HG03066 (cell line): Measurements from ENCODE around the gene POLR1E.
"Not testable (repeated sequence)": the region's sequence is repeated elsewhere in the genome, so short reads cannot be mapped to it uniquely, and the experiment has no call there.

Experiments
- ATAC-seq: cut with Tn5 transposase; IDR thresholded peaks from one replicate; pipeline ENCODE4 v1.9.1; 2021; ENCODE audit warnings: low read depth; ENCODE audit not compliant: unreplicated experiment

The POLR1E gene

DNA sequence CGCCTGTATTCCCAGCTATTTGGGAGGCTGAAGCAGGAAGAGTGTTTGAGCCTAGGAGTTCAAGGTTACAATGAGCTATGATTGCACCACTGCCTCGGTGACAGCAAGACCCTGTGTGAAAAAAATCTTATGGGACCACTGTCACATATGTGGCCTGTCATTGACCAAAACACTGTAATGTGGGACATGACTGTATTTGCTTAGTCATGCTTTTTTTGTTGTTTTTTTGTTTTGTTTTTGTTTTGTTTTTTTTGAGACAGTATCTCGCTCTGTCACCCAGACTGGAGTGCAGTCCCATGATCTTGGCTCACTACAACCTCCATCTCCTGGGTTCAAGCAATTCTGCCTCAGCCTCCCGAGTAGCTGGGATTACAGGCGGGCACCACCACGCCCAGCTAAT lies 13.5 kb downstream of the POLR1E start:
- ATAC-seq: no peak

DNA sequence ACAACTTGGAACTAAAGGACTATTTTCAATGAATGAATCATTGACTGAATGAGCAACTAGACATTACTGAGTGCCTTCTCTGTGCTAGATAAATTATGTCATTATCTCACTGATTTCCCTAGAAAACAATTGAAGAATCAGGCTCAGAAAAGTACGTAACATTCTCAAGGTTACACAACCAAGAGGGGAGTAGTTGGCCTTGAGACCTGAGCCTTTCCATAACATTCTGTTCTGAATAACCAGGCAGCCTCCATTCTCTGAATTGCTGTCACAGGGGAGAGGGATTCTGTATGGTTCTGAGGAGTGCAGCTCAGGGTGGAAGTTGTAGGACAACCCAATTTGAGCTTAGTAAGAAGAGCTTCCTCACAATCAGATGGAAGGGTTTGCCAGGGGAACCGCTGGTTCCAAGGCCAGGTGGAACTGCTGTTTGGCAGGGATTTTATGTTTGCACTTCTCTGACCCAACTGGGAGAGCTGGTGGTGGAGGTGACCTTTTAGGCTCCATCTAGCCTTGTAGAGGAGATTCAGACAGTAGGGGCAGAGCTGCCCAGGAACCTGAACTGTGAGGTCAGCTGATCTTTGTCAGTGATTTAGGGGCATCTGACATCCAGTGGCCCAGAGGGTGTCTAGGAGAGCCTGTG lies 16.3 kb downstream of the POLR1E start:
- no peak for ATAC-seq

- no peak for ATAC-seq
Observed at GRCh38 chr9:37503736-37504135, 18.0 kb downstream of the POLR1E start.

- ATAC-seq: no peak
Observed at GRCh38 chr9:37504605-37505004, 18.9 kb downstream of the POLR1E start.

GRCh38 chr9:37507566-37508134 lies 21.9 kb downstream of the POLR1E start:
- ATAC-seq: no peak

GRCh38 chr9:37508135-37508833 lies 22.5 kb downstream of the POLR1E start:
- ATAC-seq: no peak

DNA sequence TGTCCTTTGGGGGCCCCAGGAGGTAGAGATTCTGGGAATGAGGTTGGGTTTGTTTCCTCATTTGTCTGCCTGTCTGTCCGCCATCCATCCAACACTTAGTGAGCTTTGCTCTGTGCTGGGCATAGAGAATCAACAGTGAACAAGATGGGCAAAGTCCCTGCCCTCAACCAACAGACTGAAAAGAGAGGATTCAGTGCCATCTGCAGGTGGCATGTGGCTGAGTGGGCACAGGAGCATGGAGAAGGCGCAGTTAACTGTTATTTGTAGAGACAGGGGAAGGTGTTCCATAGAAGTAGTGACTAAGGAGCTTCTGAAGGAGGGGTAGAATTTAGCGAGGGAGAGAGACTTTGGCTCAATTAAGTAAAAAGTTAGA lies 23.1 kb downstream of the POLR1E start:
- ATAC-seq: no peak

GRCh38 chr9:37509536-37509935 lies 23.8 kb downstream of the POLR1E start:
- no peak for ATAC-seq

DNA sequence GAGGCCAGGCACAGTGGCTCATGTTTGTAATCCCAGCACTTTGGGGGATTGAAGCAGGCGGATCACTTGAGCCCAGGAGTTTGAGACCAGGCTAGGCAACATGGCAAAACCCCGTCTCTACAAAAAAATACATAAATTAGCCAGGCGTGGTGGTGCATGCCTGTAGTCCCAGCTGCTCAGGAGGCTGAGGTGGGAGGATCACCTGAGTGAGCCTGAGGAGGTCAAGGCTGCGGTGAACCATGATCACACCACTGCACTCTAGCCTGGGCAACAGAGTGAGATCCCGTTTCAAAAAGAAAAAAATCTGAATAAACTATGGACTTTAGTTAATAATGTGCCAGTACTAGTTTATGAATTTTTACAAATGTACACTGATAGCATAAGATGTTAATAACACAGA lies 24.3 kb downstream of the POLR1E start:
- ATAC-seq: not testable (repeated sequence)

DNA sequence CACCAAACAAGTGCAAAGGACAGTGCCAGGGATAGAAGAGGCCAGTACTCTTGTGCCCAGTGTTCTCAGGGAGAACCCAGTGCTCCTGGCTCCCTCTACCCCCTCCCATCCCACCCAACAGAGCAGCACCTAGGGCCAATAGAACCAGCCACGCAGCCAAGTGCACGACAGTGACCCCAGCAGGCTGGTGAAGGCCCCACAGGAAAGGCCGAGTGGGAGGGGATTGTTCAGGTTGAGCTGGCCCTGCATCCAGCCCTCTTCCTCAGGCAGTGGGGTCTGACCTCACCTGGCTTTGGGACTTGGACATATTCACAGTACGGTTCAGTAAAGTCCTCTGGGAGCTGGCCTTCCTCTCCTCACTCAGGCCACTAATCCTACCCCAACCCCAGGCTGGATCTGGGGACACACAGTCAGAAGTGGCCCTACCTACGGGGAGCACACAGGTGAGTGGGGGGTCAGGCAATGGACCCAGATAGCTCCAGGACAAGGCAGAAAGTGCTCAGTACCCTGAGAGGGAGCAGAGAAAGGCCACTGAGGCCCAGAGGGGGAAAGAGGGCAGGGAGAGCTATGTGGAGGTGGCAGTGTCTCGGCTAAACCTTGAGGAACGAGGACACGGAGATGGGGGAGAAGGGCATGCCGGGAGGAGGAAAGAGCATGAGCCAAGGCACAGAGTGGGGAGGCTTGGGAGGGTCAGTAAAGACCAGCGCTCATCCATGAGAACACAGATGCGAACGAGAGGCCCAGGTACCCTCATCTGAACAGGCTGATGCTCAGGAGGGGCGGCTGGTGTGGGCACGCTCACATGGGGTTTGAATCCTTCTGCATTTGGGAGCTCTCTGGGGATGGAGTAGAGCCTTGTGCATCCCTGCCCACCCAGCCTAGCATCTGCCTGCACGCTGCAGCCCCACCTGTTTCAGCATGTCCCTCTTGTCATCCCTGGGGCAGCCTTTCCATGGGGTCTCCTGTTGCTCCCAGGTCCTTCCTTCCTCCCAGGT lies 25.6 kb downstream of the POLR1E start:
- no peak for ATAC-seq

- no peak for ATAC-seq
Observed at GRCh38 chr9:37512437-37512836, 26.7 kb downstream of the POLR1E start.

DNA sequence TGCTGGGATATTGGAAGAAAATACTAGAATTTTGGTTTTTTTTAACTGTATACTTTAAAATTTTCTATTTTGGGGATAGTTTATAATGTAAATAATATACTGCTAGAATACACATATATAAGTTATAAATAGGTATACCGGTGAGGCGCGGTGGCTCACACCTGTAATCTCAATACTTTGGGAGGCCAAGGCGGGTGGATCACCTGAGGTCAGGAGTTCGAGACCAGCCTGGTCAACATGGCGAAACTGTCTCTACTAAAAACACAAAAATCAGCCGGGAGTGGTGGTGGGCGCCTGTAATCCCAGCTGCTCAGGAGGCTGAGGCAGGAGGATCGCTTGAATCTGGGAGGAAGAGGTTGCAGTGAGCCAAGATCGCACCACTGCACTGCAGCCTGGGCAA lies 28.7 kb downstream of the POLR1E start:
- ATAC-seq: not testable (repeated sequence)

DNA sequence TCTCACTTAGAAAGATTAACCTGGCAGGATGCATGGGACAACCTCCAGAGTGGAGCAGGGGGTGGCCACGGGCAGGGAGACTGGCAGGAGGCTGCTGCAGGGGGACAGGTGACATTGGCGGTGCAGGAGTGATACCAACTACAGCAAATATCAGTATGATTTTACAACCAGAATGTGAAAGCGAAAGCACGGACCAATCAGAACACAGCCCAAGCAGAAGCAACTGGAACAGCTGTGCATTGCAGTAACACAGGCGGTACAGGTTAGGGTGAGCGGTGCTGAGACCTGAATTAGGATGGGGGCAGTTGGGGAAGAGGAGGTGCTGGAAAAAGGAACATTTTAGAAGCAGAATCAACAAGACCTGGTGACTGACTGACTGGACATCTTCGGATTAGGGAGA lies 29.3 kb downstream of the POLR1E start:
- no peak for ATAC-seq

DNA sequence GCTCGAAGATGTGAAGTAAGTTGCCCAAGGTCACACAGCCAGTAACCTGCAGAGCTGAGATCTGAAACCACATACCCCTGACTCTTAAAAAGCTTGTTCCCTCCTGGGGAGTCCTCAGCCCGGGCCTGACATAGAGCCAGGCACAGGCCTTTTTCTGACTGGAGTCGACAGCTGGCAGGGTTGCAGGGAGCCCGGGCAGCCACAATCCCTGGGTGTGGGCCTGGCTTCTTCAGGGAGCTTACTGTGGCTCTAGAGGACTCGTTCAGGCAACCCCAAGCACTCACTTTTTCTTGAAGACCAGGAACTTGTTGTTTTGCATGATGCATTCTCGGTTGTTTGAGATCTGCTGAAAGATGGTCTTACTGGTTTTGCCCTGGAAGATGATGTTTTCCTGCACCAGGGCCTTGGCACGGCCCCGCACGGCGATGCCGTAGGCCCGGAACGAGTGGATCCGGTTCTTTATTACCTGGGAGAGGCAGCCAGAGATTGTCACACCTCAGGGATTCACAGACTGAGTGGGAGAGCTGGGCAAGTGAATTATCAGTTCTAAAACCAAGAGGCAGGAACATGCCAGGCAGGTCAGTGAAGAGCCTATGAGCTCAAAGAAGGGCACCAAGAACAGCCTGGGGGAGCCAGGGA lies 30.0 kb downstream of the POLR1E start:
- no peak for ATAC-seq

- no peak for ATAC-seq
Observed at GRCh38 chr9:37517923-37518322, 32.2 kb downstream of the POLR1E start.

DNA sequence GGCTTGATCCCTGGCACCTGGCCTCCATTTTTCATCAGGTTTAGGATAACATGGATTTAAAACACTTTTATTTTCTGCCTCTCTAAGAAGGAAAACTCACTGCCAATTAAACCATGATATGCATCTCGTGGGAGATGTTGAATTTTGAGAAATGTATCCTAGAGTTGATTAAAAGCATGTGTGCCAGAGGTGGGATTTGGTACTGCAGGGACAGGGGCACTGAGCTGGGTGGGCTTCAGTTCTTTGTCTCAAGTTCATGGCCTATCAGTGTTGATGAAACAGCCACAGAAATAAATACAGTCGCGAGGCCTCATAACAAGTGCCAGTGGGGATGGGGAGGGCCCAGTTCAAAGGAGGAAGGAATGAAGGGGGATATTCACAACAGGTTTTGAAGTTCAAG lies 34.9 kb downstream of the POLR1E start:
- ATAC-seq: no peak

DNA sequence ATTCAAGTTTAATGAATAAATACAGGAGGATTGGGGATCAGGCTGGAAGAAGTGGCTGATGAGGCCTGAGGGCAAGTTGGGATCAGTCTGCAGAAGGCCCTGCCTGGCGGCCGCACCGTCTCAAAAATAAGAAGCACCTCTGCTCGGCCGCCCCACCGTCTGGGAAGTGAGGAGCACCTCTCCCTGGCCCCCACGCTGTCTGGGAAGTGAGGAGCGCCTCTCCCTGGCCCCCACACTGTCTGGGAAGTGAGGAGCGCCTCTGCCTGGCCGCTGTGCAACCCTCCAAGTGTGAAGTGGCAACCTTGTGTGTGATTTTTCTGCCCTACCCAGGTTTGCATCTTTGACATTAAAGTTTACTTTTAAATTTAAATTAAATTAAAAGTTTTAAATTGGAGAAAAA lies 35.4 kb downstream of the POLR1E start:
- no peak for ATAC-seq

- ATAC-seq: no peak
Observed at GRCh38 chr9:37522971-37523370, 37.2 kb downstream of the POLR1E start.

DNA sequence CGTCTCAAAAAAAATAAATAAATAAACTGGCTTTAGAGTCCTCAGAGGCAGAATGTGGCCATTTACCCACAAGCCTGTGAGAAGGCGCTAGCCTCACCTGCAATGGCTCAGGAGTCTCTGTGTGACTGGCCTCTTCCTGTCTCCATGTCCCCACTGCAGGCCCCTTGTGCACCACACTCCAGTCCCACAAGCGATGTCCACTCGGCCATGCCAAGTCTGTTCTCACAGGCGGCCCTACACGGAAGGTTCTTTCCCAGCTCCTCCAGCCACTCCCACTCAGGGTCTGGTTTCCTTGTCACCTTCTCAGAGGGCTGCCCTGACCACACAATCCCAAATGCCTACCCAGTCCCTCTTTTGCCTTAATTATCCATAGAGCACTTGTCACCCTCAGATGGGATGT lies 38.2 kb downstream of the POLR1E start:
- no peak for ATAC-seq

- peak; percentile 59 for ATAC-seq
Observed at GRCh38 chr9:37528652-37529471, 43.1 kb downstream of the POLR1E start.
